Neuron (in vitro differentiated cells): ENCODE measurements around the gene SOX9.
"Not testable (repeated sequence)": the region's sequence is repeated elsewhere in the genome, so short reads cannot be mapped to it uniquely, and the experiment has no call there.

Experiments
- H2AFZ ChIP-seq: one replicate; pipeline ENCODE4 v1.6.1; 2013; ENCODE audit warnings: low read depth, mild to moderate bottlenecking, inconsistent platforms, low read length, moderate library complexity
- H3K27me3 ChIP-seq: one replicate; pipeline ENCODE4 v1.6.1; 2013; ENCODE audit warnings: low read length; ENCODE audit not compliant: insufficient read depth
- H3K36me3 ChIP-seq: one replicate; pipeline ENCODE4 v1.6.1; 2013; ENCODE audit warnings: low read length; ENCODE audit not compliant: insufficient read depth
- H3K4me1 ChIP-seq: one replicate; pipeline ENCODE4 v1.6.1; 2013; ENCODE audit warnings: low read length; ENCODE audit not compliant: insufficient read depth
- H3K4me3 ChIP-seq: 2 replicates; pipeline ENCODE4 v1.5.1; 2013; ENCODE audit warnings: mild to moderate bottlenecking, low read length, moderate library complexity
- H3K9me3 ChIP-seq: one replicate; pipeline ENCODE4 v1.6.1; 2013; ENCODE audit warnings: low read length

The SOX9 gene

DNA sequence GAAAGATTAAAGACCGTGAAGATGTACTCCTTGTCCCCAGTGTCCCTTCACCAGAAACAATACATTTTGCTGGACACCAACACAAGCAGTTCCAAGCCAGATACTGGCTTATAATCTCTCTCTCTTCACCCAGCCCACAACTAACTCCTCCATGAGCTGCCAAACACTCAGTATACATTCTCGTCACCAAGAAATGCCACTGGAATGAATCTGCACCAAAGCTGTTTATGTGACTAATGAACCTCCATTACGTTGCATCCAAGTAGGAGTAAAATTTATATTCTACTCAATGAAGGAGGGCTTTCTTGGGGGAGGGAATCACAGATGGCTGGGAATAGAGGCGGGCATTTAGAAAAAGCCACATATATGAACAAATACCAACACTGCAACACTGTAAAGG, 20.9 kb upstream of the SOX9 start:
- no peaks in the 10 kb centered on the region for H3K9me3 ChIP-seq

DNA sequence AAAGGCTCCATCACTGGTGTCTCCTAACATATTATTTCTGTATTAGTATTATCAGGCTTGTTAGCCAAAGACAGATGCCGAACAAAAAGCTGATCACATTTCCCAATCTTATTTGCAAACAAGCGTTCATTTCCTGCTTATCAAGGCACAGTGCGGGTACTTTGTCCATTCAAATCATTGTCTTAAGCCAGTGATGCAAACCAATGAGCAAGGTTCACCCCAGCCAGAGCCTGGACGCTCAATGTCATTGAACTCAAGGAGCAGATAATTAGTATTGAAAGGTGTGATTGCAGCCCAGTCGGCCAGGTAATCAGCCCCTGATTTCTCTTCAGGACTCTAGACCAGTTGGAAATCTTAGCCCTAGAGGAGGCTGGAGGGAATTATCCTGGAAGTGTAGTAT, 20.4 kb upstream of the SOX9 start:
- Histone ChIP-seq H3K36me3 (no peaks in the 10 kb centered on the region), H3K9me3 (no peaks in the 10 kb centered on the region), H2AFZ (no peak overlapping the region), H3K27me3 (no peaks in the 10 kb centered on the region), H3K4me3 (no peak overlapping the region), H3K4me1 (no peaks in the 10 kb centered on the region)

More for the DNA sequence above, 20.9 kb upstream of the SOX9 start:
- Histone ChIP-seq H3K36me3 (no peaks in the 10 kb centered on the region), H2AFZ (no peak overlapping the region), H3K27me3 (no peaks in the 10 kb centered on the region), H3K4me3 (no peak overlapping the region), H3K4me1 (no peaks in the 10 kb centered on the region)

DNA sequence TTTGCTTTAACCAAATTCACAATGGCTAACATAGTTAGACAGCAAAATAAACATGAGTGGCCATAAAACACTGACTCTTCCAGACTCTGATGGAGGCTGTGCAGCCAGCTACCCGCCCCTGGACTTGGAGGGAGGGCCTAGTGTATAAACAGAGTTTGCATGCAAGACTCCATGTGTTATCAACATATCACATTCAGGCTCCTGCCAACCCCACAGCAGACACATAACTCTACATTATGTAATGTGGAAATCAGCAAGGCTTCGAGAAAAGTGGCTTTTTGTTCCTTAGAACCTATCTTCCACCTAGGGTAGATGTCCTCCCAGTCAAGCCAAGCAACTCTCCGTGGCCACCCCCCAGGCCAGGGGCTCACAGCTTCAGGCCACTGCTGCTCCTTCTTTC, 19.3 kb upstream of the SOX9 start:
- Histone ChIP-seq H3K36me3 (no peaks in the 10 kb centered on the region), H3K4me1 (no peaks in the 10 kb centered on the region), H2AFZ (no peak overlapping the region), H3K4me3 (no peak overlapping the region), H3K27me3 (no peaks in the 10 kb centered on the region), H3K9me3 (no peaks in the 10 kb centered on the region)

DNA sequence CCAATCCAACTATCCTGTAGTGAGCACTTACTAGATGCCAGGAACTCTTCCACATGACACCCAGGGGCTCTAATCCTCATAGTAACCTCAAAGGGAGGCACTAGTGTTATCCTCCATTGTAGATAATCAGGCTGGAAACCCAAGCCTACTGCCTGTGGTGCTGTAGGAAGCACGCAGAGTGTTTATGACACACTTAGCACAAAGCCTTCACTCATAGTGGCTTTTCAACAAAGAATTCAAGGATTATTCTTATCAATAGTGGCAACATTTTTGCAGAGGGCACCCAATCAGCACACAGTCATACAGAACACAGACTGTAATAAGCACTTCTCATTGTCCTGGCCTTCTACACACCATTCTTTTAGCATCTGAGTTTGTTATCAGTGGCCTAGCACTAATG, 18.5 kb upstream of the SOX9 start:
- Histone ChIP-seq H3K9me3 (no peaks in the 10 kb centered on the region), H3K4me3 (no peak overlapping the region), H3K27me3 (no peaks in the 10 kb centered on the region), H2AFZ (no peak overlapping the region), H3K4me1 (peaks cover 5% of the 10 kb centered on the region), H3K36me3 (no peaks in the 10 kb centered on the region)

DNA sequence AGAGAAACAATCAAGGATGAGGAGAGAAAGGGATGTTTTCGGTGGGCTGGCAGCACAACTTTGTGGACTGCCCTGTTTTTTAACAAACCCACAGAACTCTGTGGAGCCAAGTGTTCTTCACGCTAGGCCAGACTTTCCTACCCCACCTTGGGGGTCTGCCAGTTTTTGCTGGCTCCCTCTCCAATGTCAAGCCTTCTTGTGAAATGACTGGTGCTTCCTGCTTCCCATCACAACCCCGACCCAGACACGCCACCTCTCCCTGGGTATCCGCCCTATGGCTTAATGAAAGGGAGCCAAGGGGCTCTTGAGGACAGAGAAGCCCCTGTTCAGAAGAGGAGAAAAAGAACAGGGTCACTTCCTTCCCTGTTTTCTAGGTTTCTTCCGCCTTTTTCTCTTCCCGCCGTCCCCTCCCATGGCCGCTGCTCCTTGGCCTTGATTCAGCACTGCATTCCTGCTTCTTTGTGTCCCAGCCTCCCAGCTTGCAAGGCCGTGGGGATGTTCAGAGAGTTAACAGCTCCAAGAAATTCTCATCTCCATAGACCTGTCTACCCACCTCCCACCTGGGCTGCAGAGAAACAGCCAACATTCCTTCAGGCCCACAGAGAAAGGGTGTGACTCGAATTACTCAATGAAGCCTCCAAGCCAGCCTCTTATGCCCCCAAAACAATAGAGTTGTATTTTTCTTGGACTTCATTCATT, 16.5 kb upstream of the SOX9 start:
- Histone ChIP-seq H2AFZ (no peak overlapping the region), H3K4me1 (peaks cover 14% of the 10 kb centered on the region)

DNA sequence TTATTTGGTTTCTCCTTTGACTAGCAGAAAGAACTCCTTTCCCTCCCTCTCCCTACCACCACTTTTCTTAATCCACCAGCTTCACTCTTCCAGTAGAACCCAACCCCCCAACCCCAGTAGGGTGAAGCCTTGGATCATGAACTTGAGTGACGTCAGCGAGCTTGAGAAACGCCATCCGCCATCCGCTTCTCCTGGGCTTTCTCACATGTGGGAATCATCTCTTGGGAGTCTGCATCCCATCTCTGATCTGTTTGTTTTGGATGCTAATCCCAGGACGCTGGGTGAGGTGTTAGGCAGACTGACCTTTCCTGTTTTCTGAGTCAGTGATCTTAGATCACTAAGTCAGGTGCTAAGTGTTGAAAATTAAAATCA, 16.0 kb upstream of the SOX9 start:
- peaks cover 14% of the 10 kb centered on the region for H3K4me1 ChIP-seq
- no peaks in the 10 kb centered on the region for H3K36me3 ChIP-seq
- no peaks in the 10 kb centered on the region for H3K27me3 ChIP-seq
- H3K9me3 ChIP-seq, result no peaks in the 10 kb centered on the region
- H3K4me3 ChIP-seq, result no peak overlapping the region
- H2AFZ ChIP-seq, result no peak overlapping the region

More for the DNA sequence above, 16.5 kb upstream of the SOX9 start:
- Histone ChIP-seq H3K27me3 (no peaks in the 10 kb centered on the region), H3K36me3 (no peaks in the 10 kb centered on the region), H3K9me3 (no peaks in the 10 kb centered on the region), H3K4me3 (no peak overlapping the region)

DNA sequence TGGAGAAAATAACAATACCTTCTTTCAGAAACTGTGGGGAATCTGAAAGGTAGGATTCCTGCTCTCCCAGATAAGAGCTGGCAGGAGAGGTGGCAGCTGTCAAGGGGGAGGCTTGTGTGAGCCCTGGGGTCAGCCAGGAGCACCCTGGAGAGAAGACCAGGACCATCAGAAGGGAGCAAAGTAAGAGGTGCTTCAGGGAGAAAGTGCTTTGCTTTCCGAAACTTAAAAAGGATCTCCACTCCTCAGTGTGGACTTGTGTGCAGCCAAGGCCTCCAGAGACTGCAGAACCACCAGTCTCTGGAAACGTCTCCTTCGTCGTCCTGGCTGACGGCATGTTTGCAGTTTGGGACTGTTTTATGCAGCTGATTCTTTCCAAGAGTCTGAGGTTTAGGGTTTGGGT, 13.7 kb upstream of the SOX9 start:
- H3K27me3 ChIP-seq, result no peaks in the 10 kb centered on the region
- H2AFZ ChIP-seq, result no peak overlapping the region
- no peaks in the 10 kb centered on the region for H3K36me3 ChIP-seq
- no peak overlapping the region for H3K4me3 ChIP-seq
- no peaks in the 10 kb centered on the region for H3K9me3 ChIP-seq
- peaks cover 14% of the 10 kb centered on the region for H3K4me1 ChIP-seq

DNA sequence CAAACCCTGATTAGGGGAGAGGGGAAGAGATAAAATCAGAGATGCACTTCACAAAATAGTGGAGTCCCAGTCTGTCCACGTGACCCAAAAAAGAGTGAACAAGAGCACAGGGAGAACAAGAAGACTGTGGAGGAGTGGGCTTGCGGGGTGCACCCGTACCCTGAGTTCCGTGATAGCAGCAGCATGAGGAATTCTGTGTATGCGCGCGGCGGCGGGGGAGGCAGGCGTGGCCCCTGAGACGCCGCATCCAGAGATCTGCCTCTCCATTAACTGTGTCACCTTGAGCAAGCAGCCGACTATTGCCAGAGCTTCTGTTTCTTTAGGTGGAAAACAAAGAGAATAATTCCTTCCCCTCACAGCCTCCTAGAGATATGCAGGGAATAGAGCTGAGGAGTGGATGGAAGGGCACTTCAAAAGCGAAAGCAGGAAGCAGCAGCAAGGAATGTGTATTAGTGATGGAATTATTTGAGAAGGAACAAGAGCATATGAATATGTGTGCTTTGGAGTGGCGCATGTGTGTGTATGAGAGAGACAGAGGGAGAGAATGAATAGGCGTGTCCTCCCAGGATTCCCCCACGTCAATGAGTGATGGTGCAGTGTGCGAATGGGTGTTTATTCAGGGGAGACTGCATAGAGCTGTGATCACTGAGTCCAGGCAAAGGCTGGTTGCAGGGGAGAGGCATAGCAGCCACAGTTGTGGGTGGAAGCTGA, 10.4 kb upstream of the SOX9 start:
- no peaks in the 10 kb centered on the region for H3K36me3 ChIP-seq
- no peak overlapping the region for H3K4me3 ChIP-seq
- H3K27me3 ChIP-seq, result peaks cover 7% of the 10 kb centered on the region
- peaks cover 2% of the 10 kb centered on the region for H3K9me3 ChIP-seq
- peaks cover 14% of the 10 kb centered on the region for H3K4me1 ChIP-seq
- H2AFZ ChIP-seq, result no peak overlapping the region

DNA sequence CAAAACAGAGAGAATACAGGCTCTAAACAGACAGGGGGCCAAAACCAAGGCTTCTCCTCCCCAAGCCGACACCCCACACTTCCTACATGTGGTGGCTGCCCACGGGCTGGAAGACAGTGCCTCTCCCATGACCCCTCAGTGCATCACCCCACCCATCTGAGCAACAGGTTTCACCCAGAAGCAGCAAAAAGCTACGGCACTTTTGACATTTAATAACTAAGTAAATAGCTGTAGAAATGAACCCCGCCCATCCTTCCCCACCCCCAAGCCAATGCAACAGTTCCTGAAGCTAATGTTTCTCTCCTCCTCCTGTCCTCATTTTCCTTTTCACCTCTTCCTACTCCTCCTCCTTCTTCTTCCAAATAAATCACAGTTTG, 9.9 kb upstream of the SOX9 start:
- no peak overlapping the region for H2AFZ ChIP-seq
- peaks cover 2% of the 10 kb centered on the region for H3K9me3 ChIP-seq
- peaks cover 18% of the 10 kb centered on the region for H3K4me1 ChIP-seq
- H3K36me3 ChIP-seq, result no peaks in the 10 kb centered on the region
- peaks cover 12% of the 10 kb centered on the region for H3K27me3 ChIP-seq
- H3K4me3 ChIP-seq, result no peak overlapping the region

DNA sequence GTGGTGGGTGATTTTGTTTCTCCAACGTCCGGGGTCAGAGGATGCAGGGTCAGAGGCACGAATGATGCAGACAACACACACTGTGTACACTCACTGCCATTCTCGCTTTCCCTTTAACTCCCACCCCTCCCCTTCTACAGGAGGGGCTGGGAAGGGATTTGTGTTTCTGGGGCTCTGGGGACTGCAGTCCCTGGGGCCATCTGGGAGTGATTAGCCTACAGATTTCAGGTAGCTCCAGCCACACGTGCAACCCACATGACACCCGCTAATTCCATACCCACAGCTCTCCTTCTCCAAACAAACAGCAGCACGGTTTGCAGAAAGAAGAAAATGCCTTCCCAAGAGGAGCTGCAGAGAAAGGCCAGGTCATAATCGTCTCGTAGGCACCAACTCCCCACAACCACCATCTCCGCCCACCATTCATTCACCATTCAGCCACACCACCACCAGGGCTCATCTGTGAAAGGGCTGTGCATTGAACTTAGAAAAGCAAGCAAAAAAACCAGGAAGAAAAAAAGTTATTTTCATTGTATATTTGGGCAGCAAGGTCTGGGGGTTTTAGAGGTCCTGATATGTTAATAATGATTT, 9.4 kb upstream of the SOX9 start:
- H3K4me1 ChIP-seq, result peaks cover 20% of the 10 kb centered on the region
- H3K9me3 ChIP-seq, result peaks cover 2% of the 10 kb centered on the region
- H3K27me3 ChIP-seq, result peaks cover 17% of the 10 kb centered on the region
- H3K4me3 ChIP-seq, result no peak overlapping the region
- no peaks in the 10 kb centered on the region for H3K36me3 ChIP-seq
- H2AFZ ChIP-seq, result no peak overlapping the region

DNA sequence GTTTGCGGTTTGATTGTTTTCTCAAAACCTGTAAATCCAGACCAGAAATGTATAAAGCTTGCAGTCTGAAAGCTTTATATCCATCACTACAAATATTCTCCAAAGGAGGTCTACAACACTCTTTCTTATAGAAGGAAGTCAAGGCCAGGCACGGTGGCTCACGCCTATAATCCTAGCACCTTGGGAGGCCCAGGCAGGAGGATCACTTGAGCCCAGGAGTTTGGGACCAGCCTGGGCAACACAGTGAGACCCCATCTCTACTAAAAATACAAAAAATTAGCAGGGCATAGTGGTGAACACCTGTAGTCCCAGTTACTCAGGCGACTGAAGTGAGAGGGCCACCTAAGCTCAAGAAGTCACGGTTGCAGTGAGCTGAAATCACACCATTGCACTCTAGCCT, 8.9 kb upstream of the SOX9 start:
- H3K36me3 ChIP-seq, H3K4me3 ChIP-seq, H3K9me3 ChIP-seq, H2AFZ ChIP-seq: not testable (repeated sequence)
- Histone ChIP-seq H3K27me3 (peaks cover 22% of the 10 kb centered on the region), H3K4me1 (peaks cover 20% of the 10 kb centered on the region)

DNA sequence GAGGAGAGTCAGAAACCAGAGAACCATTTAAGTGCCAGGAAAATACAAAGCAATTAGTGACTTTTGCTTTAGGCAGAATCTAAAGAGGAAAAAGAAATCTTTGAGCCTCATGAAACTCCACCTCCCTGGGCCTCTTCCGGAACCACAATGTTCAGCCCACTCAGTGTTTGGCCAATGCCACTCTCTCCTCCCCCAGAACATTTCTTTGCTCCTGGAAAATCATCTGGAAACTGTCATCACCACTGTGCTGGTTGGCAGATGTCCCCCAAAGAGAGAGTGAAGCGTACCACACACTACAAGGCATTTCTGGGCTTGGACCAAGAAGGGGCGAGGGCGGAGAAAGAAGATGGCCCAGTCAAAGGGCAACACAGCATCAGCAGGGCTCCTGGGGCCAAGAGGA, 7.1 kb upstream of the SOX9 start:
- H3K9me3 ChIP-seq, result peaks cover 6% of the 10 kb centered on the region
- no peaks in the 10 kb centered on the region for H3K36me3 ChIP-seq
- no peak overlapping the region for H2AFZ ChIP-seq
- H3K4me3 ChIP-seq, result no peak overlapping the region
- H3K4me1 ChIP-seq, result peaks cover 6% of the 10 kb centered on the region
- peaks cover 34% of the 10 kb centered on the region for H3K27me3 ChIP-seq

DNA sequence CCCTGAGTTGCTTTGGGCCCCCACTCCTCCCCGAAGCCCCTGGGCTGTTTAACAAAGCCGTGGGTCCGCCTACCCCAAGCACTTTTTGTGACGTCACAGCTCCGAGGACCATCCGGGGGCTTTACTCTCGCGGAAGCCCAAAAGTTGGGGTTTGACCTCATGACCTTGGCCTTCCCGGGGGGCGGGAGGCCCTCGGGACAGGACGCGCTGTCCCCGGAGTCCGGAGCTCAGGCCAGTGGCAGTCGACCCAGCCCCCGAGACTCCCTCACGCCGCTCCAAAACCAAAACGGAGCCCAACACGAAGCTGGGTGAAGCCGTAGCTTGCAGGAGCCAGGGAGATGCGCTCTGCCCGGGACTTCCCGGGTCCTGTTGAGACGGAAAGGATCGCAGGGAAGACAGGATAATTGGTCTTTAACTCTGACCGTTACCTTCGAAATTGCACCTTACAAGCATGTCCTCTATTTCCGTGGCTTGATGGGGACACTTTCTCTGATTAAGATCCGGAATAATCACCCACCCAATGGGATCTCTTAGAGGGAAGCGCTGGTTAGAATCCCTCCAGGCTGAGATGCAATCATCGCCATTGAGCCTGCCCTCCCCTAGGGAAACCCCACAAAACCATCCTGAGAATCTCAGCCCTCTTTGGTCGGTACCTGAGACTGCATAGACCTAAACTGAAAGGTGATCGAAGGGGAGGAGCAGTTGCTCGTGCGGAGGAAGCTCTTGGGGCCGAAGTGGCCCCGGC, 4.9 kb upstream of the SOX9 start:
- peaks cover 42% of the 10 kb centered on the region for H3K27me3 ChIP-seq
- peaks cover 10% of the 10 kb centered on the region for H3K4me1 ChIP-seq
- H3K9me3 ChIP-seq, result peaks cover 6% of the 10 kb centered on the region
- no peak overlapping the region for H2AFZ ChIP-seq
- no peaks in the 10 kb centered on the region for H3K36me3 ChIP-seq
- H3K4me3 ChIP-seq, result no peak overlapping the region
